HT-29 (cell line): Measurements from ENCODE around the gene FBXL3. TPM values are rescaled to one million over a fixed set of nuclear protein-coding genes. Genes with fewer than 3 reads are reported as not detected.

Experiments
- DNase-seq: peaks from one replicate; pipeline ENCODE4 v3.0.0-alpha.2; 2015; ENCODE audit warnings: low spot score
- total RNA-seq: library from RNA; depleted of rRNA; stranded (reverse); fragments of >200 nt; shearing (Covaris generic); gene quantifications from 2 replicates; pipeline ENCODE4 v1.2.3, GENCODE V29; 2014; rRNA removed

FBXL3 gene
- 40.0 and 49.2 TPM in 2 replicates for total RNA-seq

- DNase-seq, result peak; percentile 83
Measured at GRCh38 chr13:77026861-77027621, at the start of gene FBXL3. Gene FBXL3 (minus strand): TSS chr13:77027159. CDS start chr13:77021860, 5,299 bp downstream.

GRCh38 chr13:77067519-77067918, 40.6 kb upstream of the FBXL3 start:
- no peak for DNase-seq

GRCh38 chr13:77065461-77066147, 38.6 kb upstream of the FBXL3 start:
- no peak for DNase-seq

- DNase-seq, result no peak
Measured at GRCh38 chr13:77062097-77062496, 35.1 kb upstream of the FBXL3 start.

- DNase-seq, result no peak
Measured at GRCh38 chr13:77061362-77061761, 34.4 kb upstream of the FBXL3 start.

- no peak for DNase-seq
Measured at GRCh38 chr13:77056886-77057285, 29.9 kb upstream of the FBXL3 start.

- DNase-seq, result no peak
Measured at GRCh38 chr13:77056382-77056781, 29.4 kb upstream of the FBXL3 start.

GRCh38 chr13:77055158-77055557, 28.2 kb upstream of the FBXL3 start:
- no peak for DNase-seq

- no peak for DNase-seq
Measured at GRCh38 chr13:77053192-77053591, 26.2 kb upstream of the FBXL3 start.

- DNase-seq, result no peak
Measured at GRCh38 chr13:77048681-77049080, 21.7 kb upstream of the FBXL3 start.

GRCh38 chr13:77047649-77048343, 20.8 kb upstream of the FBXL3 start:
- DNase-seq, result no peak

GRCh38 chr13:77042566-77043177, 15.7 kb upstream of the FBXL3 start:
- no peak for DNase-seq

- no peak for DNase-seq
Measured at GRCh38 chr13:77040835-77041234, 13.9 kb upstream of the FBXL3 start.

- DNase-seq, result no peak
Measured at GRCh38 chr13:77040076-77040475, 13.1 kb upstream of the FBXL3 start.

GRCh38 chr13:77038907-77039480, 12.0 kb upstream of the FBXL3 start:
- DNase-seq, result no peak

GRCh38 chr13:77036279-77036678, 9.3 kb upstream of the FBXL3 start:
- DNase-seq, result no peak

GRCh38 chr13:77034881-77035280, 7.9 kb upstream of the FBXL3 start:
- DNase-seq, result no peak

GRCh38 chr13:77033717-77034302, 6.9 kb upstream of the FBXL3 start:
- DNase-seq, result no peak

GRCh38 chr13:77031656-77032243, 4.8 kb upstream of the FBXL3 start:
- DNase-seq, result no peak

GRCh38 chr13:77029436-77029835, 2.5 kb upstream of the FBXL3 start:
- no peak for DNase-seq

GRCh38 chr13:77028202-77028601, 1.2 kb upstream of the FBXL3 start:
- no peak for DNase-seq
